ENCODE data around the gene GRK7. TPM values are rescaled to one million over a fixed set of nuclear protein-coding genes. Genes with fewer than 3 reads are reported as not detected.

GRK7 gene, protein sequence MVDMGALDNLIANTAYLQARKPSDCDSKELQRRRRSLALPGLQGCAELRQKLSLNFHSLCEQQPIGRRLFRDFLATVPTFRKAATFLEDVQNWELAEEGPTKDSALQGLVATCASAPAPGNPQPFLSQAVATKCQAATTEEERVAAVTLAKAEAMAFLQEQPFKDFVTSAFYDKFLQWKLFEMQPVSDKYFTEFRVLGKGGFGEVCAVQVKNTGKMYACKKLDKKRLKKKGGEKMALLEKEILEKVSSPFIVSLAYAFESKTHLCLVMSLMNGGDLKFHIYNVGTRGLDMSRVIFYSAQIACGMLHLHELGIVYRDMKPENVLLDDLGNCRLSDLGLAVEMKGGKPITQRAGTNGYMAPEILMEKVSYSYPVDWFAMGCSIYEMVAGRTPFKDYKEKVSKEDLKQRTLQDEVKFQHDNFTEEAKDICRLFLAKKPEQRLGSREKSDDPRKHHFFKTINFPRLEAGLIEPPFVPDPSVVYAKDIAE (N-terminal part only)
- total RNA-seq = 0.10 TPM

DNA sequence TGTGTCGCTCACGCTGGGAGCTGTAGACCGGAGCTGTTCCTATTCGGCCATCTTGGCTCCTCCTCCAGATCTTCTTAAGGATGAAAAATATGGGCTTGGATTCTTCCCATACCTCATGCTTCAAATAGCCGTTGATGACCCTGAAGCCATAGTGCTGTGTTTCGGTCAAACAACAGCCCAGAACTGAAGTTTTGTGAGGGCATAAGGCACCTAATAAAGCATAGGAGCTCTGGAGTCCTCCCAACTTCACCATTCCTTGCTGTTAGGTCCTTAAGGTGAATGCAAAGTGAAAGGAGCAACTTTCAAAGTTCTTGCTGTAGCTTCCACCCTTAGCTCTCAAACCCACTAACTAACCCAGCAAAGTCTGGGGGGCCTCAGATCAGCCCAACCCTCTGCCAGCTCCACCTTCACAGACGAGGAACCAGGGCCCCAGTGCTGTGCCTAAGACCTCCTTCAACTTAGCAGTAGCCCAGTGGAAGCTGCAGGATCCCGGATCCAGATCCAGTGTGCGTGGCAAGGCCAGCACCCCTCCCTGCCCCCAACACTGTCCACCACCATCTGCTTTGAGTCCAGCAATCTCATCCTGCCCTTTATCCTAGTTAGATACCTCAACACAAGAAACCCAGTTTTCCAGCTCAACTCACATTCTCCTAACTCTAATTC is at the start of gene GRK7:
Gene GRK7 (plus strand): TSS at position 321 of the 663 bp plus-strand sequence. CDS start 14,877 bp downstream, outside the sequence.
- DNase-seq = no peak

DNA sequence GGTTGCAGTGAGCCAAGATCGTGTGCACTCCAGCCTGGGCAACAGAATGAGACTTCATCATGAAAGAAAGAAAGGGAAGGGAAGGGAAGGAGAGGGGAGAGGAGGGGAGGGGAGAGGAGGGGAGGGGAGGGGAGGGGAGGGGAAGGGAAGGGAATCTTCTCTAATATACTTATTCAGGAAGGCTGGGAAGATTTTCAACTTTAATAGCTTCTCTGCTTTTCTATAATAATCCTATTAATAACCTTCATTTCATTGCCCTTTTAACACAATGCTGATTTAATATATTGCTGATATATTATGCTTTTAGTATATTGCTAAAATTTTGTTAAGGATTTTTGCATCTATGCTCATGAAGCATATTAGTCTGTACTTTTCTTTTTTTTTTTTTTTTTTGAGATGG is 48.5 kb upstream of the GRK7 start:
- DNase-seq = no peak

DNA sequence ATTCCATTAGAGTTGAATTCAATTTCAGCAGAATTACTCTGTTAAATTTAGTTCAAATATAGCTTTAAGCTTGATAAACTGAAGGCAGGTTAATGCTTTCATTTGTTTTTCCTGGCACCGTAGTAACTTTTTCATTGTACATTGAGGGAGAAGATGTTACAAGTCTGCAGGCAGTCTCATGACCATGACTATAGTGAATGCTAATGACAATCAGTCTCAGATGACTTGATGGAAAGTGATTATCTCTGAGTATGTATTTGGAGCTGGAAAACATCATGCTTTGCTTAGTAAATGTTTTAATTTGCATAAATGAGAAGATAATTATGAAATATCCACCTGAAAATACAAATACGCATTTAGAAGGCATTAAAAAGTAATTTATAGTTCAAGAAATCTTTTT is 41.1 kb upstream of the GRK7 start:
- DNase-seq = no peak

DNA sequence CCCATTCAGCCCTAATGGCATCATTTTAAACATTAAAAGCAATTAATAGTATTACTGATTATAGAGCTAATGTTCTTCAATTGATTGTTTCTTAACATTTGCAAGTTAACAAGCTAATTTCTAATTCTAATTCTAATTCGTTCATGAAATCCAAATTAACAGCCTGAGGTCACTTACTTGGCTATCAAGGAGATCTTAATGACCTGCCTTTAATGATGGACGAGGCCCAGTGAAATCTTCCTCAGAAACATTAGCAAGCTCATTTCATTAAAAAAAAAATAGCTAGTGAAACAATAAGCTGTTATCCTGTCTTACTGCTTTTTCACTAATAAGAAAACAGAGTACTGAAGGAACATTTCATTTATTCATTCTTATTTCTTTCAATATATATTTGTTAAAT is 40.6 kb upstream of the GRK7 start:
- no peak for DNase-seq

DNA sequence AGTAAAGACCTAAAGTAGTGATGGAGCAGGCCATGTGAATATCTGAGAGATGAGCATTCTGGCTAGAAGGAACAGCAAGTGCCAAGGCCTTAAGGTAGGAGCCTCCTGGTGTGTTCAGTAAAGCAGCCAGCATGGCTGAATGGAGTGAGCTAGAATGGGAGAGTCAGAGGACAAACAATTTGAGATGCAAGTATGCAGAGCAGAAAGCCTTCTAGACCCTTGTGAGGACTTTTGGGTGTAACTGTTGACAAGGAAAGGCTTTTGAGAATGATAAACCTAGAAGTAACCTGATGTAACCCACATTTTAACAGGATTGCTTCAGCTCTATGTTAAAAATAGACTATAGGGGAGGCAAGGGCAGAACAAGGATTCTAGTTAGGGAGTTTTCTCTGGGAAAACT is 40.0 kb upstream of the GRK7 start:
- DNase-seq = no peak

DNA sequence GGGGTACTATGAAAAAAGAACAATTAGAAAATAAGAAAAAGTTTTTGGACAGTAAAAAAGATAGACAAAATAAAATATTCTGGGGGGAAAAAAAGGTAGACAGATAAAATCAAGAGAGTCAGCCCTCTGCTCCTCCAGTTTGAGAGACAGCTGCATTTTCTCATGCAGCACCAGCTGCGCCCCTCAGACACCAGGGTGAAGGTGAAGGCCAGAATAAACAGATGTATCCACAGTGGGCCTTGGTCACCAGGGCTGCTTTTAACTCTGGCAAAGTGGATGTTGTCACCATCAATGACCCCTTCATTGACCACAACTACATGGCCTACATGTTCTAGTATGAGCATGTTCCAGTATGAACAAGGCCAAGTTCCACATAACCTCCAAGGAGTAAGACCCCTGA is 39.0 kb upstream of the GRK7 start:
- no peak for DNase-seq

DNA sequence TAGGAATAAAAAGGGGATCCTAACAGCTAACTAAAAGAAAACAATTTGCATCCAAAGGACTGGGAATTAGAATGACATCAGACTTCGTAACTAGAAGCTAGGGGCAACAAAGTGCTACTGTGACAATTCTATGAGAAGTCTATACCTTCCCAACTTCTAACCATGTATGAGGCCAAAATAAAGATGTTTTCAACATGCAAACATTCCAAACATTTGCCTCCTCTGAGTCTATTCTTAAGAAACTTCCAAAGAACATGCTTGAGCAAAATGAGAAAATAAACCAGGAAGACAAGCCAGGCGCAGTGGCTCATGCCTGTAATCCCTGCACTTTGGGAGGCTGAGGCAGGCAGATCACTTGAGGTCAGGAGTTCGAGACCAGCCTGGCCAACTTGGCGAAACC is 38.2 kb upstream of the GRK7 start:
- DNase-seq = no peak

DNA sequence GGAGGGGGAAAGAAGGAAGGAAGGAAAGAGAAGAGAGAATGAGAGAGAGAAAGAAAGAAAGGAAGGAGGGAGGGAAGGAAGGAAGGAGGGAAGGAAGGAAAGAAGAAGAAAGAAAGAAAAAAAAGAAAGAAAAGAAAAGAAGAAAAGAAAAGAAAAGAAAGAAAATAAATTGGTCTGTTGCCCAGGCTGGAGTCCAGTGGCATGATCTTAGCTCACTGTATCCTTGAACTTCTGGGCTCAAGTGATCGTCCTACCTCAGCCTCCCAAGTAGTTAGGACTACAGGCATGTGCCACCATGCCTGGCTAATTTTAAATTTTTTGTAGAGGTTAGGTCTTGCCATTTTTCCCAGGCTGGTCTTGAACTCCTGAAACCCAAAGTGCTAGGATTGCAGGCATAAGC is 36.7 kb upstream of the GRK7 start:
- DNase-seq = no peak

DNA sequence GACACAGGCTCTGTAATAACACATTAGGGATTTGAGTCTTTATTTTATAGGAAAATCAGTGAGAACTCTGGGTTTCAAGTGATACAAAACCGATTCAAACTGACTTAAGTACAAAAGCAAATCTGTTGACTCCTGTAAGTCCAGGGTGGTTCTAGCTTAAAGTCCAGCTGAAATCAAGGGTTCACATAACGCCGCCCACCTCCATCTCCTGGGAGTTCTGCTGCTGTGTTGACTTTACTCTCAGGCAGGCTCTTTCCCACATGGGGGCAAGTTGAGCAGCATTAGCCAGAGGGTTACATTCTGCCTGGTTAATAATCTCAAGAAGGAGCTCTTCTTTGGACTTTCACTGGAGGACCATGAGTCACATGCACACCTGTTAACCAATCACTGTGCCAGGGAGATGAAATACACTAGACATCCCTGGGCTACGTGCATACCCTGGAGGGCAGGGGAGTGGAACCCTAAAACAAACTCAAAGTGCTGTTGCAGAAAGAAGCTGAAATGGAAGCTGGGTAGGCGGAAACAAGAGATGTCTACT is 34.8 kb upstream of the GRK7 start:
- DNase-seq = no peak

DNA sequence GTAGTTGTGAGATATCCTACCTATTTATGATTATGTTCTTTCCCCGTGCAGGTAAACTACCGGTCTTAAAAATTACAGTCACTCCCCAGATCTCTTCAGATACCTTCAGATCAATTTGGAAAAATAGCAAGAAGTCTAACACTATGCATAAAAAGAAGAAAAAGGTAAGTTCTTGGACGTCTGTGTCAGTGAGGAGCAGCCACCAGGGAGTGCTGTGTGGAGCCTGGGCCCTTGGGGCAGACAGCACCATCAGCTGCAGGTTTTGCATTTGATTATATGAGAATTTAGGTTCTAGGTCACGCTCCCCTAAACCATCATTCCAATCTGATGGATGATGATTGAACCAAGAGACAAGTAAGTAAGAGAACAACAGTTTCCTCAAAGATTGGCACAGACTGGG is 34.0 kb upstream of the GRK7 start:
- no peak for DNase-seq

DNA sequence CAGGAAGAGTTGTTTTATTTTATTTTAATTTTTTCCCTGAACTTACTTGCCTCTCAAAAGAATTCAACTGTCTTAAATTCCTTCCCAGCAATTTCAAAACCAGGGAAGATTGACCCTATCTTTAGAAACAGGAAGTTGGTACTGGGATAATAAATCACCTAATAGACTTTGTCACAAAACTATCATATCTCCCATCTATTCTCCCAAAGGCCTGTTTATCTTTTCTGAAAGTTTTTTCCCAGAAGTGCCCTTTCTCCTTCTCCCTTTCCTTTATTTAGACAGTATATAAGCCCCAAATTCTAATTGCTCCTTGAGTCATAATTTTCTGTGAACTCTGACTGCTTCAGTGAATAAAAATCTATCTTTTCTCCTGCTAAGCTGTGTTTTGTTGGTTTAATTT is 28.0 kb upstream of the GRK7 start:
- DNase-seq = no peak

DNA sequence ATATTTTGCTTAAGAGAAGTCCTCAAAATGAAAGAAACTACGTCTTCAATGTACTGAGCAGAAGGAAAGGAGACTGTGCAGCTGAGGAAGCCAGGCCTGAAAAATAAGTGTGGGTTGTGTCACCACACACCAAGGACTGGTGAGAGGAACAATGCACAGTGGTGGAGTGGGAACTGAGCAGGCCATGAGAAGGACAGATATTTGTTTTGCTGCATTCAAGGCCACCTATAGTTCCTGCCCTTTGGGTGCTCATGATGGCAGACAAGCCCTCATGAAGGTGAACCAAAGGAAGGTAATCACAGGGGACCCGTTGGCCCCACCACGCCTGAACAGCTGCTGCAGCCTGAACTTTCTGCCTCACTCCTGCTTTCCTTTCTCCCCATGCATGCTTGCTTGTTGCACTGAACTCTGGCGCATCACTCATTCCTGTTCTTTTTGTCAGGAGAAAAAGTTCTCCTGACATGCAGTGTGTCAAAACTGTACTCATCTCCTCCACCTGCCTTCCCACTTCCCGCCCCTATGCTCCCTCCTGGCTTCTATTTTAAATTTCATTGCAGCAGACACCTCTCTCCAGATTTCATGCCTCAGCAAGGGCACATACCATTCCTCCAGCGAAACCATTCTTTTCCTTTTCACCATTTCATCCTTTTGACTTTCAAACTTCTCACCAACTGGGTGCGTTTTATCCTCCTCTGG is 27.3 kb upstream of the GRK7 start:
- no peak for DNase-seq

DNA sequence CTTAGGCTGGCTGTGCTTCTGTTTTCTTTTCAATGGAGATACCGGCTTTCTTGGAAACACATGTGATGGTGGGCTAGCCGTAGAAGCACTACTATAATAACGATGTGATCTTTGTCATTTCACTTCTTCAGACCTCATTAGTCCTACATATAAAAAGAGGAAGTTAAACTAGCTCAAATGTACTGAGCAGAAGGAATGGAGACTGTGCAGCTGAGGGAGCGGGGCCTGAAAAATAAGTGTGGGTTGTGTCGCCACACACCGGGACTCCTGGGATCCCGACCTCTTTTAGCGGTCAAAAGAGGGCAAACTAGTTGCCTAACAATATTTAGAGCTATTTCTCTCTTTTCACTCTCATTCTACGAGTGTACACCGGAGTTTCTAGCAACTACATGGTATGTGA is 26.1 kb upstream of the GRK7 start:
- no peak for DNase-seq

DNA sequence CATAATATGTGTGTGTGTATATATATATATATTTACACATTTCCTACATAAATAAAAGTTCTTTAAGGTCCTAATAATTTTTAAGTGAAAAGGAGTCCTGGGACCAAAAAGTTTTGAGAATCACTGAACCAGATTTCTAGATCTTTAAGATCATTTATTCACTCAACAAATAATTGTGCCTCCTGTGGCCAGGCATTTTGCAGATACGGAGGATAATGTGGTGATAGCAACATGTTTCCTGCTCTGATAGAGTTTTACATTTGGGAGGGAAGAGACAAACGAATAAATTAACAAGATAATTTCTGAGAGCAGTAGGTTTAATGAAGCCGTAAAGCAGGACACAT is 25.6 kb upstream of the GRK7 start:
- DNase-seq = no peak

DNA sequence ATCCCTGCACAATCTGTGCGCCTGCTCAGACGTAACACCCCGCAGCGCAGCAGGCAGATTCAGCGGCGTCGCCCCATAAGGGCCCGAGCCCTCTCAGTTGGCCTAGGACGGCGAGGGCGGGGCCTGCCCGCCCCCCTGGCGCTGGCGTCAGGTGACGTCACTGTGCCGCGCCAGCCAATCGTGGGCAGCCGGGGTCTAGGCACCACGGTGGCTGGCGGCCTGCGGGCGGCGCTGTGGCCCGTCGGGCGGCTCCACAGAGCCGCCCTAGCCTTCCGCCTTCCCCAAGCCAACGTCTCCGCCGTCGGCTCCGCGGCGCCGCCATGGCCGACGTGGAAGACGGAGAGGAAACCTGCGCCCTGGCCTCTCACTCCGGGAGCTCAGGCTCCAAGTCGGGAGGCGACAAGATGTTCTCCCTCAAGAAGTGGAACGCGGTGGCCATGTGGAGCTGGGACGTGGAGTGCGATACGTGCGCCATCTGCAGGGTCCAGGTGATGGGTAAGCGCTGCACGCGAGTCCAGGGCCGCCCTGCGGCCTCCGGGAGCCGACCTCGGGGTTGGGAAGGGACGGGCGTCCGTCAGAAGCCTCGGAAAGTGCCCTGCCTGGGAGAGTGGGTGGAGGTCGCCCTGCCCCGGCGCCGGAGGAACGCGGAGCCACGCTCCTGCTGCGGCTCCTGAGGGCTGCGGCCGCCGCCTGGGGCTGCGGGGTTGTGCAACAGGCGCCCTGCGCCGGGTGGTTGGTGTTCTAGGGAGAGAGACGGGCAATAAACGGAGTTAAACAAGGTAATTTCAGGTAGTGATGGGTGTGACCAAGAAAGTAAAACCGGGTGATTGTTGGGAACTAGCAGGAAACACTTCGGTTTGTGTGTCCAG is 25.0 kb upstream of the GRK7 start, which contains the start of gene RNF7:
Gene RNF7 (plus strand): TSS at position 277 of the 869 bp plus-strand sequence. CDS start 44 bp downstream, at position 321.
- DNase-seq = peak; percentile 97

DNA sequence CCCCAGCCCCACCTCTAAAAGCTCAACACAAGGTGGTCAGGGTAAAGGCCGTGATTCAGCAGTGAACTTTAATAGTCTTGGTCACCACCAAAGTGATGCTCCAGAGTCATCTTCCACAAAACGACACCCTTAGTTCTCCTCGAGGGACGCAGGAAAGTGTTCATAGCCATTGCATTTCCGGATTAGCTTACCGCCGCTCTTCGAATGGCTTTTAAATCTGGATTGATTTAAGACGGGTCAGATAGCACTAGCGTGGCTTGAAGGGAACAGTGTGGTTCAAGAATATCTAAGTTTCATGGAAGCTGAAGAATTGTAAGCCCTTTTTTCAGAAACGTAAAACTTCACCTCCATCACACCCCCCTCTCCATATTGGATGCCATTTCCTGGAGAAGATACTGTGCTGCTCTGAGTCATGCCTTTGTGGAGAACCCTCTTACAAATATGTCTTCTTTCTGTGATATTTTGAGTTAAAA is 24.3 kb upstream of the GRK7 start:
- peak; percentile 45 for DNase-seq

DNA sequence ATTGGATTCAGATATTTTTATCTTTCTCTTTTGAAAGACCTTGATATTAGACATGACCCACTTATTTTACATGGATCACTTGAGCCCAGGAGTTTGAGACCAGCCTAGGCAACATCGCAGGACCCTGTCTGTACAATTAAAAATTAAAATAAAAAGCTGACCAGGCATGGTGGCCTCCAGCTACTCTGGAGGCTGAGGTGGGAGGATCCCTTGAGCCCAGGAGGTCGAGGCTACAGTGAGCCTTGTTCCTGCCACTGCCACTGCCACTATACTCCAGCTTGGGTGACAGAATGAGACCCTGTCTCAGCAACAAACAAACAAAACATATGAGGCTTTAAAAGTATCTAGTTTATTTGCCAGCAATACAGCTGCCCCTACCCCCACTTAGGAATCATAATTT is 23.5 kb upstream of the GRK7 start:
- DNase-seq = no peak

DNA sequence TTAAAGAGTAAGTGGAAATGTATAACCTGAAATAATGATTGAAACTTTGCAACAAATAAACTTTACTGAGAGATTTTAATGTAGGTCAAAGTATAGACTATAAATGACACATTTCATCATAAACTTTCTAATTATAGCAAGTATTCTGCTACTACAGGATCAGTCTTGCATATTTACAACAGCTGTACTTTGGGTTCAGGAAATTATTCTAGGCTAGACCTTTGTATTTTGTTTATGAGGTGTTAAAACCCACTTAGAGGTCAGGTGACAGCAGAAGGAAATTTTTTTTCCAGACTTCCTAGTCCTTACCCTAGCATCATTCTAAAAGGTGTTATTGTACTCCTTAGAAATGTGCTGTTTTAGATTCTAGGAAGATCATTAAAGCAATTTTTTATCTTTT is 22.9 kb upstream of the GRK7 start:
- DNase-seq = no peak

DNA sequence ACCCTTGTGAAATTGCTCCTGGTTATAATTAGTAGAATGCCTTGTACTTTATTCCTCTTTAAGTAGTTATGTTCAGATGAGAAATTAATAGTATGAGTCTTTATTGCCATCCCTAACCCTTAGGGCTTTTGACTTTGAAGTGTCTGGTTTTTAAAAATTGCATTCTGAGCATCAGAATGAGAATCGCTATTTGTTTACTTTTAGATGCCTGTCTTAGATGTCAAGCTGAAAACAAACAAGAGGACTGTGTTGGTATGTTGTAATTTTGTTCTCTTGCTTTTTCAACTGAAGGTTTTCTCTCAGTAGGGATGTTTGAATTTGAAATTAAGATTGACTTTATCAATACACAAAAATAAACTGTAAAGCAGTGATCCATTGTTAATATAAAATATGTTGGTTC is 19.9 kb upstream of the GRK7 start:
- no peak for DNase-seq

DNA sequence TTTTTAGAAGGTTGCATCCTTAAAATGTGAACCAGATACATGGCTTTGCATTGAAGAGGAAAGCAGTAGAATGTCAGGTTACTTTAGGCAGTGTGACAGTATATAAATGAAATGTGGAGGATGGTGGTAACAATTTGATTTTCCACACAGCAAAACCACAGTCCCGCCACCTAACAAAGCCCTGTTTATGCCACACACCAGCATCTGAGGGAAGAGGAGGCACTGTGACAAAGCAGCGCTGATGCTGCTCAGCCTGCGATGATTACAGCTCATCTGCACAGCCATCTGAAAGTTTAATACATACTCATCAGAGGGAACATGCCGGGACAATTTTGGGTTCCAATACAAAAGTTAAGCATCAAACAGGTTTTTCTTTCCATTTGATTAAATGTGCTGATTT is 16.2 kb upstream of the GRK7 start:
- no peak for DNase-seq

DNA sequence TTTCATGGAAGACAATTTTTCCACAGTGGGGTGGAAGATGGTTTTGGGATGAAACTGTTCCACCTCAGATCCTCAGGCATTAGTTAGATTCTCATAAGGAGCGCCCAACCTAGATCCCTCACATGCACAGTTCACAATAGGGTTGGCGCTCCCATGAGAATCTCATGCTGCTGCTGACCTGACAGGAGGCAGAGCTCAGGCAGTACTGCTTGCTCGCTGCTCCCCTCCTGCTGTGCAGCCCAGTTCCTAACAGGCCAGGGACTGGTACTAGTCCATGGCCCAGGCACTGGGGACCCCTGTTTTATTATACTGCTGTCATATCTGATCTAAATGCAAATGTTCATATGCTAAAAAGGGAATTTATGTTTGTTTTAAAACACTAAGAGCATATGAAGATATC is 9.8 kb upstream of the GRK7 start:
- DNase-seq = no peak

DNA sequence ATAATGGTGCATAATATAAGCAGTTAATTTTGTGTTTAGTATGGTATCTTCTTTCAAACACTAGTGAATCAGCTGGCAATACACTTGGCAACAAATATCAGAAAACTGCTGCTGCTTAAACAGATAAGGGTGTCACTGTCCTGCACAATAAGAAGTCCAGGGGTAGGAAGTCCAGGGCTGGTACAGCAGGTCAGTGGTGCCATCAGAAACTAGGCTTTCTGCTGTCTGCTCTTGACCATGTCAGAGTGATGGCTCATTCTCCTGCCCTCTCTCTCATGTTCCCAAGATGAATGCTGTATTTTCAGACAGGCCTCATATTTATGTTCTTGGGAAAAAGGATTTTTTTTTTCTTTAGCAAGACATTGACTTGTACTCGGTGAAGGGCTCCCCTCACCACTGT is 9.2 kb upstream of the GRK7 start:
- no peak for DNase-seq

Data from skin of body (tissue), 2 donors.